ENCODE measurements around the gene WBP4.
"Not testable (repeated sequence)": the region's sequence is repeated elsewhere in the genome, so short reads cannot be mapped to it uniquely, and the experiment has no call there.

Gene WBP4

GRCh38 chr13:41085961-41086585 lies 24.8 kb downstream of the WBP4 start:
- DNase-seq (ENCODE audit: low spot score) = no peak

- not testable (repeated sequence) for DNase-seq (ENCODE audit: low spot score)
Observed at GRCh38 chr13:41095681-41096080, 34.4 kb downstream of the WBP4 start.

GRCh38 chr13:41098761-41099160 lies 37.5 kb downstream of the WBP4 start:
- no peak for DNase-seq (ENCODE audit: low spot score)

GRCh38 chr13:41099986-41100385 lies 38.7 kb downstream of the WBP4 start:
- DNase-seq (ENCODE audit: low spot score) = no peak

GRCh38 chr13:41107104-41107571 lies 45.8 kb downstream of the WBP4 start:
- no peak for DNase-seq (ENCODE audit: low spot score)

- no peak for DNase-seq (ENCODE audit: low spot score)
Observed at GRCh38 chr13:41107584-41108014, 46.3 kb downstream of the WBP4 start.

- no peak for DNase-seq (ENCODE audit: low spot score)
Observed at GRCh38 chr13:41111454-41111853, 50.1 kb downstream of the WBP4 start.

GRCh38 chr13:41117869-41118268 lies 56.6 kb downstream of the WBP4 start:
- no peak for DNase-seq (ENCODE audit: low spot score)

- peak; percentile 34 for DNase-seq (ENCODE audit: low spot score)
Observed at GRCh38 chr13:41122838-41123237, 61.5 kb downstream of the WBP4 start.

GRCh38 chr13:41127701-41128100 lies 66.4 kb downstream of the WBP4 start:
- DNase-seq (ENCODE audit: low spot score) = no peak

- DNase-seq (ENCODE audit: low spot score) = peak; percentile 36
Observed at GRCh38 chr13:41130356-41130755, 69.0 kb downstream of the WBP4 start.

- peak; percentile 19 for DNase-seq (ENCODE audit: low spot score)
Observed at GRCh38 chr13:41131189-41131588, 69.9 kb downstream of the WBP4 start.

- not testable (repeated sequence) for DNase-seq (ENCODE audit: low spot score)
Observed at GRCh38 chr13:41131660-41132511, 70.6 kb downstream of the WBP4 start.

- peak; percentile 99 for DNase-seq (ENCODE audit: low spot score)
Observed at GRCh38 chr13:41132512-41133152, 71.3 kb downstream of the WBP4 start, which contains the start of gene KBTBD6. Gene KBTBD6 (minus strand): TSS chr13:41132802. CDS start chr13:41132511, 291 bp downstream.

All from NAMALWA (cell line).